Measurements from ENCODE around the gene CCDC86. TPM values are rescaled to one million over a fixed set of nuclear protein-coding genes. Genes with fewer than 3 reads are reported as not detected.

CCDC86 gene
- total RNA-seq, 4 donors from 2014 or later = 32.5 to 46.3 (median 40.3) TPM

GRCh38 chr11:60867871-60868681, 26.2 kb downstream of the CCDC86 start:
- Histone ChIP-seq H3K27me3 (no peaks in the 10 kb centered on the region), H3K4me3 (no peak overlapping the region), H3K27ac (no peak overlapping the region), H3K9me3 (no peaks in the 10 kb centered on the region), H3K4me1 (peaks cover 6% of the 10 kb centered on the region), H3K36me3 (no peaks in the 10 kb centered on the region)
- TF ChIP-seq POLR2A (IDR thresholded peaks at IDR 0.05) (no peak), EP300 (IDR thresholded peaks at IDR 0.05) (no peak), POLR2AphosphoS5 (IDR thresholded peaks at IDR 0.05) (no peak), CTCF (IDR thresholded peaks at IDR 0.05) (no peak)
- WGBS = 82% methylated on average over 8 of the region's 10 CpGs
- DNase-seq (ENCODE audit: low spot score in 2 of 2) = no peak

- H3K4me3 ChIP-seq = no peak overlapping the region
- H3K36me3 ChIP-seq = no peaks in the 10 kb centered on the region
- no peaks in the 10 kb centered on the region for H3K9me3 ChIP-seq
- 94% methylated on average over 10 of the region's 10 CpGs for WGBS
- no peak for TF ChIP-seq POLR2AphosphoS5 (IDR thresholded peaks at IDR 0.05)
- TF ChIP-seq EP300 (IDR thresholded peaks at IDR 0.05) = no peak
- TF ChIP-seq CTCF (IDR thresholded peaks at IDR 0.05) = no peak
- no peak for TF ChIP-seq POLR2A (IDR thresholded peaks at IDR 0.05)
- H3K27me3 ChIP-seq = no peaks in the 10 kb centered on the region
- DNase-seq (ENCODE audit: low spot score in 2 of 2) = no peak
- H3K27ac ChIP-seq = no peak overlapping the region
- H3K4me1 ChIP-seq = peaks cover 6% of the 10 kb centered on the region
Observed at GRCh38 chr11:60868682-60869450, 27.0 kb downstream of the CCDC86 start.

DNA sequence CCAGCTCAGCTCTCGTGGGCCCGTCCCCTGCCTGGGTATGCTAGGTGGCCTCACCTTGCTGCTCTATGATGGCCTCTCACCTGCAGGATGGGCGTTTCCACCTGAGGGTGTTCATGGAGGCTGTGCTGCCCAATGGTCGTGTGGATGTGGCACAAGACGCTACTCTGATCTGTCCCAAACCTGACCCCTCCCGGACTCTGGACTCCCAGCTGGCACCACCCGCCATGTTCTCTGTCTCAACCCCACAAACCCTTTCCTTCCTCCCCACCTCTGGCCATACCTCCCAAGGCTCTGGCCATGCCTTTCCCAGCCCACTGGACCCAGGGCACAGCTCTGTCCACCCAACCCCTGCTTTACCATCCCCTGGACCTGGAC, 27.5 kb downstream of the CCDC86 start:
- no peaks in the 10 kb centered on the region for H3K9me3 ChIP-seq
- no peaks in the 10 kb centered on the region for H3K36me3 ChIP-seq
- peak in 1 of 2 donors; percentile 52 for DNase-seq (ENCODE audit: low spot score in 2 of 2)
- H3K27ac ChIP-seq = no peak overlapping the region
- H3K27me3 ChIP-seq = no peaks in the 10 kb centered on the region
- H3K4me1 ChIP-seq = peaks cover 6% of the 10 kb centered on the region
- no peak overlapping the region for H3K4me3 ChIP-seq
- TF ChIP-seq CTCF (IDR thresholded peaks at IDR 0.05) = no peak
- no peak for TF ChIP-seq EP300 (IDR thresholded peaks at IDR 0.05)
- TF ChIP-seq POLR2A (IDR thresholded peaks at IDR 0.05) = no peak
- TF ChIP-seq POLR2AphosphoS5 (IDR thresholded peaks at IDR 0.05) = no peak
- 87% methylated on average over 7 of the region's 7 CpGs for whole genome bisulfite sequencing

- Histone ChIP-seq H3K4me1 (peaks cover 6% of the 10 kb centered on the region), H3K9me3 (no peaks in the 10 kb centered on the region), H3K36me3 (peaks cover 3% of the 10 kb centered on the region), H3K27ac (no peak overlapping the region), H3K4me3 (no peak overlapping the region), H3K27me3 (no peaks in the 10 kb centered on the region)
- peak in 1 of 2 donors; percentile 34 for DNase-seq (ENCODE audit: low spot score in 2 of 2)
- TF ChIP-seq POLR2AphosphoS5 (IDR thresholded peaks at IDR 0.05) (no peak), POLR2A (IDR thresholded peaks at IDR 0.05) (no peak), EP300 (IDR thresholded peaks at IDR 0.05) (no peak), CTCF (IDR thresholded peaks at IDR 0.05) (no peak)
- 76% methylated on average over 3 of the region's 3 CpGs for WGBS
Observed at GRCh38 chr11:60870276-60870675, 28.4 kb downstream of the CCDC86 start.
